Fibroblast of skin of right biceps (primary cell): ENCODE data around the gene GPC6.
A peak's percentile ranks its signal among the peaks of the same experiment; 100 is the strongest.
"Not testable (repeated sequence)": the region's sequence is repeated elsewhere in the genome, so short reads cannot be mapped to it uniquely, and the experiment has no call there.

ENCODE experiments used
- DNase-seq: peaks from one replicate; pipeline ENCODE4 v3.0.0-alpha.2; 2013

The GPC6 gene

GRCh38 chr13:94192431-94192975, 965.9 kb downstream of the GPC6 start:
- DNase-seq: peak; percentile 36

- DNase-seq: peak; percentile 97
These were observed 969.1 kb downstream of the GPC6 start for GRCh38 chr13:94195715-94196114.

GRCh38 chr13:94196413-94196812, 969.8 kb downstream of the GPC6 start:
- DNase-seq: no peak

GRCh38 chr13:94198681-94199080, 972.1 kb downstream of the GPC6 start:
- DNase-seq: peak; percentile 45

GRCh38 chr13:94199135-94199534, 972.5 kb downstream of the GPC6 start:
- DNase-seq: no peak

- DNase-seq: no peak
These were observed 974.4 kb downstream of the GPC6 start for GRCh38 chr13:94201022-94201421.

GRCh38 chr13:94204163-94204562, 977.6 kb downstream of the GPC6 start:
- DNase-seq: no peak

- DNase-seq: no peak
These were observed 978.3 kb downstream of the GPC6 start for GRCh38 chr13:94204946-94205345.

- no peak for DNase-seq
These were observed 979.3 kb downstream of the GPC6 start for GRCh38 chr13:94205896-94206295.

- no peak for DNase-seq
These were observed 982.5 kb downstream of the GPC6 start for GRCh38 chr13:94209117-94209516.

- not testable (repeated sequence) for DNase-seq
These were observed 983.3 kb downstream of the GPC6 start for GRCh38 chr13:94209913-94210312.

- DNase-seq: no peak
These were observed 984.2 kb downstream of the GPC6 start for GRCh38 chr13:94210816-94211215.

- no peak for DNase-seq
These were observed 985.6 kb downstream of the GPC6 start for GRCh38 chr13:94212196-94212595.

- no peak for DNase-seq
These were observed 987.5 kb downstream of the GPC6 start for GRCh38 chr13:94214121-94214520.

- no peak for DNase-seq
These were observed 988.4 kb downstream of the GPC6 start for GRCh38 chr13:94214975-94215374.

- no peak for DNase-seq
These were observed 989.9 kb downstream of the GPC6 start for GRCh38 chr13:94216476-94216875.

- DNase-seq: peak; percentile 86
These were observed 990.8 kb downstream of the GPC6 start for GRCh38 chr13:94217370-94217769.

GRCh38 chr13:94218537-94218936, 991.9 kb downstream of the GPC6 start:
- no peak for DNase-seq

GRCh38 chr13:94218951-94219350, 992.3 kb downstream of the GPC6 start:
- DNase-seq: no peak

- DNase-seq: no peak
These were observed 998.1 kb downstream of the GPC6 start for GRCh38 chr13:94224670-94225069.

- DNase-seq: no peak
These were observed 1000.8 kb downstream of the GPC6 start for GRCh38 chr13:94227255-94227879.

- peak; percentile 83 for DNase-seq
These were observed 1002.2 kb downstream of the GPC6 start for GRCh38 chr13:94228763-94229162.

- no peak for DNase-seq
These were observed 1005.7 kb downstream of the GPC6 start for GRCh38 chr13:94232161-94232950.

- DNase-seq: no peak
These were observed 1006.3 kb downstream of the GPC6 start for GRCh38 chr13:94232956-94233355.
